Measurements from ENCODE around the gene TRIM39.

TRIM39 gene

GRCh38 chr6:30322527-30323501, 3.9 kb upstream of the TRIM39 start:
- TF ChIP-seq GATA3 (IDR thresholded peaks at IDR 0.05; ENCODE audit: low read depth, low read length): no peak
- no peak for TF ChIP-seq GATA2 (IDR thresholded peaks at IDR 0.05; ENCODE audit: low read depth, low read length)

DNA sequence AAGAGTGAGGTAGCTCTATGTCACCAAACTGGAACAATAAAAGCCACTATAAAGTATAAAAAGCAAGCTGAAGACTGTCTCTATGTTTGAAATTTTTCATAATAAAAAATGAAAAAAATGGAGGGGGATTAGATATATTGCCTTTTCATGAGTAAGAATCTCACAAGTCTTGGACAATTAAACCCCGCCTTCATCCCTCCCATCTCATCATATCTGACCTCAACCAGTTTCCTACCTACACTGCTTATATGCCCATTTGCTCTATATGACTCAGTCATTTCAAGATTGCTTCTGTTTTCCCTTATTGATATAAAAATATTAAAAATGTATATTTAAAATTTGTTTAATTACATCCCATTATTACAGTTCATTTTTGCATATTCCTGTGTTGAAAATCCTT, 2.9 kb upstream of the TRIM39 start:
- no peak for TF ChIP-seq GATA2 (IDR thresholded peaks at IDR 0.05; ENCODE audit: low read depth, low read length)

DNA sequence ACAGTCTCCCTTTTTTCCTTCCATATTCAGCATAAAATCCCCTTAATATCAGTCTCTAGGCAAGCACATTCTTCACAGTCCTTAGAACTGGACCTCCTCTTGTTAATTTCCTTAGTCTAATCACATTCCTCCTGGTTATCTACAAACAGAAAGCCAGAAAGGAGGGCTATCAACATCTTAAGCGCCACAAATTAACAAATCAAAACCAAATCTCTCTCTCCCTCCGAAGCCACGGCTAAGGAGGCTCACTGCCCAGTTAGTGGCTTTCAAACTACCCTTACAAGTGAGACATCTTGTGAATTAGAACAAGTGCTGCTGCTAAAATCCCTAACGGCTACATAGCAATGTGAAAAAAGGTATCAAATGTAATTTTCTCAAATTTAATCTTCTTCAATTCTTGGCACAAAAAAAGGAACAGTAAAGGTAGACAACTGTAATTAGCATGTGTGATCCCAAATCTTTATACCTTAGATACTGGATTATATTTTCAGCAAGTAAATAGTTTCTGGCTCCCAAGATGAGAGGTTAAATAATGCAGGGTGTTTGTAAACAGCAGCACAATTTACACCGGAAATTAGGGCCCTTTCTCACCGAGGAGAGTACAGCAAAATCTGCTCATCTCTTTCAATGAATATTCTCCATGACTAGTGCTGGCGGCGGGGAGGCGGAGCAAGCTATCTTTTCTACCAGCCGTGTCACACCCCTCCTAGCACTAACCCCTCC, 1.4 kb upstream of the TRIM39 start:
- TF ChIP-seq GATA3 (IDR thresholded peaks at IDR 0.05; ENCODE audit: low read depth, low read length) (no peak), GATA2 (IDR thresholded peaks at IDR 0.05; ENCODE audit: low read depth, low read length) (no peak)

GRCh38 chr6:30325873-30326525, 728 bp upstream of the TRIM39 start:
- TF ChIP-seq GATA3 (IDR thresholded peaks at IDR 0.05; ENCODE audit: low read depth, low read length) (no peak), GATA2 (IDR thresholded peaks at IDR 0.05; ENCODE audit: low read depth, low read length) (no peak)

- TF ChIP-seq GATA3 (IDR thresholded peaks at IDR 0.05; ENCODE audit: low read depth, low read length) (no peak), GATA2 (IDR thresholded peaks at IDR 0.05; ENCODE audit: low read depth, low read length) (no peak)
These were observed 562 bp downstream of the TRIM39 start for GRCh38 chr6:30327232-30327746.

DNA sequence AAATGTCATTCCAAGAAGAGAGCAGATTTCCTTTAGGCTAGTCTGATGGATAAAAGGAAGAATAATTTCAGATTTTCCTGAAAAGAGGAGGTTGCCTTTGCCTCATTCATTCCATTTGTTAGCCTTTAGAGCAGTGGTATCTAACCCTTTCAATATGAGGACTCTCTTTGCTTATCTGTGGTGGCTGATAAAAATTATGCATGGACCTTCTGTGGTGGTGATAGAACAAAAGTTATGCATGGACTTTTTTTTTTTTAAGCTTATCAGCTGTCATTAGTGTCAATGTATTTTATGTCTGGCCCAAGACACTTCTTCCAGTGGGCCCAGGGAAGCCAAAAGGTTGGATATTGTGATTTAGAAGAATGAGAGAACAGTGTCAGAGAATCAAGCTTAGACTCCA, 1.7 kb downstream of the TRIM39 start:
- TF ChIP-seq GATA2 (IDR thresholded peaks at IDR 0.05; ENCODE audit: low read depth, low read length) (no peak), GATA3 (IDR thresholded peaks at IDR 0.05; ENCODE audit: low read depth, low read length) (no peak)

DNA sequence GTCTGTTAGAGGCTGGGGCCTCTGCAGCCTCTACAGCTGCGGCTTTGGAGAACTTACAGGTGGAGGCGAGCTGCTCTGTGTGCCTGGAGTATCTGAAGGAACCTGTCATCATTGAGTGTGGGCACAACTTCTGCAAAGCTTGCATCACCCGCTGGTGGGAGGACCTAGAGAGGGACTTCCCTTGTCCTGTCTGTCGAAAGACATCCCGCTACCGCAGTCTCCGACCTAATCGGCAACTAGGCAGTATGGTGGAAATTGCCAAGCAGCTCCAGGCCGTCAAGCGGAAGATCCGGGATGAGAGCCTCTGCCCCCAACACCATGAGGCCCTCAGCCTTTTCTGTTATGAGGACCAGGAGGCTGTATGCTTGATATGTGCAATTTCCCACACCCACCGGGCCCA, 2.6 kb downstream of the TRIM39 start:
- no peak for TF ChIP-seq GATA3 (IDR thresholded peaks at IDR 0.05; ENCODE audit: low read depth, low read length)
- TF ChIP-seq GATA2 (IDR thresholded peaks at IDR 0.05; ENCODE audit: low read depth, low read length): no peak

- TF ChIP-seq GATA3 (IDR thresholded peaks at IDR 0.05; ENCODE audit: low read depth, low read length) (no peak), GATA2 (IDR thresholded peaks at IDR 0.05; ENCODE audit: low read depth, low read length) (no peak)
These were observed 5.3 kb downstream of the TRIM39 start for GRCh38 chr6:30331981-30332380.

DNA sequence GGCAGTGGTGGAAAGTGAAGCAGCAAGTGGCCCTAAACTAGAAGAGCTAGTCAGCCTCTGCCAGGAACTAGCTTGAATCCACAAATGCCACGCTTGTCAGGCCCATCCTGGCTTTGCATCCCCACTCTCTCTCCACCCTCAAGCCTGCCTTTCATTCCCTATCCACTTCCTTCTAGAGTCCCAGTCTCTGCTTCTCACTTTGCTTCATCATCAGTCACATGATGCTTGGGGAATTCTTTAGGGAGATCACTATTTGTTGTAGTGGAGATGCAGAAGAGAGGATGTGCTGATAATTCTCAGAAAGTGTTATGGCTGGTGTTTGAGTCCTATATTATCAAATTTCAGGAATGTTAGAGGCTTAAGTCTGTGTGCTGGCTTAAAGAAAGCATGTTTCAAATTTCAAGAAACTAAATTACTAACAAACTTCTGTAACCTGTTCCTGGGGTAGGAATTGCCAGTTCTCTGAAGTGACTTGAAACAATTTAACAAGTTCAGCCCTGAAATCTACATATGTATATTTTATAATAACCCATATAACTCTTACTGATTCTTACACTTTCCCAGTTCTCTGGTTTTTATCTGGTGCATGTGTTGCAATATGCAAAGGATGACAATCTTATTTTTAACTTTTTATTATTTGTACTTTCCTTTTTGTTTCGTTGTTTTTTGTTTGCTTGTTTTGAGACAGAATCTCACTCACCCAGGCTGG, 7.5 kb downstream of the TRIM39 start:
- no peak for TF ChIP-seq GATA2 (IDR thresholded peaks at IDR 0.05; ENCODE audit: low read depth, low read length)
- no peak for TF ChIP-seq GATA3 (IDR thresholded peaks at IDR 0.05; ENCODE audit: low read depth, low read length)

- no peak for TF ChIP-seq GATA3 (IDR thresholded peaks at IDR 0.05; ENCODE audit: low read depth, low read length)
- TF ChIP-seq GATA2 (IDR thresholded peaks at IDR 0.05; ENCODE audit: low read depth, low read length): no peak
These were observed 13.9 kb downstream of the TRIM39 start for GRCh38 chr6:30340589-30341054.

DNA sequence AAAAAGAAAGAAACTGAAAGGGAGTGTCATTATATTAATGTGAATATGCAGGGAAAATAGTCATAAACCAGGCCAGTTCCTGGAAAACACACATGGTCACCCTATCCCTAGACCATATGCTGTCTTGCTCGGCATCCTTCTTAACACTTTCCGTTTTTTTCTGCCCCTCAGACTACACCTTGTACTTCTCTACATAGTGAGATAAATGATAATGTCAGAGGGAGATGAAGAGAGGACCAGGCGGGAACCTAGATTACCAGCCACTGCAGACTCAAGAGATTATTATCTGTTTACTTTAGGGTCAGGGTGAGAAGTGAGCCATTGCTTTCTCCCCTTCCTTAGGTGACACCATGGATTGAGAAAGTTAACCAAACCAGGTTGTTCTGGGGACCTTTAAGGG, 14.5 kb downstream of the TRIM39 start:
- TF ChIP-seq GATA3 (IDR thresholded peaks at IDR 0.05; ENCODE audit: low read depth, low read length): no peak
- TF ChIP-seq GATA2 (IDR thresholded peaks at IDR 0.05; ENCODE audit: low read depth, low read length): no peak

DNA sequence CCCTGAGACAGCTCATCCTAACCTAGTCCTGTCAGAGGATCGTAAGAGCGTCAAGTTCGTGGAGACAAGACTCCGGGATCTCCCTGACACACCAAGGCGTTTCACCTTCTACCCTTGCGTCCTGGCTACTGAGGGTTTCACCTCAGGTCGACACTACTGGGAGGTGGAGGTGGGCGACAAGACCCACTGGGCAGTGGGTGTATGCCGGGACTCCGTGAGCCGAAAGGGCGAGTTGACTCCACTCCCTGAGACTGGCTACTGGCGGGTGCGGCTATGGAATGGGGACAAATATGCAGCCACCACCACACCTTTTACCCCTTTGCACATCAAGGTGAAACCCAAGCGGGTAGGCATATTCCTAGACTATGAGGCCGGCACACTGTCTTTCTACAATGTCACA, 15.0 kb downstream of the TRIM39 start:
- TF ChIP-seq GATA3 (IDR thresholded peaks at IDR 0.05; ENCODE audit: low read depth, low read length): no peak
- no peak for TF ChIP-seq GATA2 (IDR thresholded peaks at IDR 0.05; ENCODE audit: low read depth, low read length)

- TF ChIP-seq GATA2 (IDR thresholded peaks at IDR 0.05; ENCODE audit: low read depth, low read length): no peak
- no peak for TF ChIP-seq GATA3 (IDR thresholded peaks at IDR 0.05; ENCODE audit: low read depth, low read length)
These were observed 17.6 kb downstream of the TRIM39 start for GRCh38 chr6:30344191-30344867.

Measured in SH-SY5Y (cell line).